ENCODE measurements around the gene IMPG2. TPM values are rescaled to one million over a fixed set of nuclear protein-coding genes. Genes with fewer than 3 reads are reported as not detected.

Gene IMPG2
- total RNA-seq, 2 donors from 2014 or later: 0.08 TPM; not detected in 1

- Histone ChIP-seq H3K36me3 (no peaks in the 10 kb centered on the region), H3K9me3 (no peaks in the 10 kb centered on the region), H3K27ac (no peak overlapping the region), H3K4me1 (no peaks in the 10 kb centered on the region), H3K4me3 (no peak overlapping the region), H3K9ac (ENCODE audit: low read depth in 2 of 2, low read length in 2 of 2) (no peak overlapping the region), H3K27me3 (no peaks in the 10 kb centered on the region)
- no peak for DNase-seq
- TF ChIP-seq, protein P1, sequence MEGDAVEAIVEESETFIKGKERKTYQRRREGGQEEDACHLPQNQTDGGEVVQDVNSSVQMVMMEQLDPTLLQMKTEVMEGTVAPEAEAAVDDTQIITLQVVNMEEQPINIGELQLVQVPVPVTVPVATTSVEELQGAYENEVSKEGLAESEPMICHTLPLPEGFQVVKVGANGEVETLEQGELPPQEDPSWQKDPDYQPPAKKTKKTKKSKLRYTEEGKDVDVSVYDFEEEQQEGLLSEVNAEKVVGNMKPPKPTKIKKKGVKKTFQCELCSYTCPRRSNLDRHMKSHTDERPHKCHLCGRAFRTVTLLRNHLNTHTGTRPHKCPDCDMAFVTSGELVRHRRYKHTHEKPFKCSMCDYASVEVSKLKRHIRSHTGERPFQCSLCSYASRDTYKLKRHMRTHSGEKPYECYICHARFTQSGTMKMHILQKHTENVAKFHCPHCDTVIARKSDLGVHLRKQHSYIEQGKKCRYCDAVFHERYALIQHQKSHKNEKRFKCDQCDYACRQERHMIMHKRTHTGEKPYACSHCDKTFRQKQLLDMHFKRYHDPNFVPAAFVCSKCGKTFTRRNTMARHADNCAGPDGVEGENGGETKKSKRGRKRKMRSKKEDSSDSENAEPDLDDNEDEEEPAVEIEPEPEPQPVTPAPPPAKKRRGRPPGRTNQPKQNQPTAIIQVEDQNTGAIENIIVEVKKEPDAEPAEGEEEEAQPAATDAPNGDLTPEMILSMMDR (IDR thresholded peaks at IDR 0.05): no peak
- intact Hi-C loops (cut with DNase I): no loop called here
These were observed 140.7 kb downstream of the IMPG2 start for GRCh38 chr3:101179637-101180036.

DNA sequence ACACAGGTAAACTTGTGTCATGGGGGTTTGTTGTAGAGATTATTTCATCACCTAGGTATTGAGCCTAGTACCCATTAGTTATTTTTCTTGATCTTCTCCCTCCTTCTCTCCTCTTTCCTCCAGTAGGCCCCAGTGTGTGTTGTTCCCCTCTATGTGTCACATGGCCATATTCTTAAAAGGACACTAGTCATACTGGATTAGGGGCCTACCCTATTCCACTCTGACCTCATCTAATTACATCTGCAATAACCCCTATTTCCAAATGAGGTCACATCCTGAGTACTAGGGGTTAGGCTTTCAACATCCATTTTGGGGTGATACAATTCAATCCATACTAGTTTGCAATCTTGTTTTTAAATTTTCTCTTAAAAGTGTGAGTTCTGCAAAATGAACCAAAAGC, 142.8 kb downstream of the IMPG2 start:
- no peak overlapping the region for H3K27ac ChIP-seq
- H3K4me3 ChIP-seq: no peak overlapping the region
- no peak for DNase-seq
- H3K36me3 ChIP-seq: no peaks in the 10 kb centered on the region
- H3K4me1 ChIP-seq: no peaks in the 10 kb centered on the region
- TF ChIP-seq, protein P1 (IDR thresholded peaks at IDR 0.05): no peak
- no peaks in the 10 kb centered on the region for H3K9me3 ChIP-seq
- H3K9ac ChIP-seq (ENCODE audit: low read depth in 2 of 2, low read length in 2 of 2): no peak overlapping the region
- no peaks in the 10 kb centered on the region for H3K27me3 ChIP-seq
- intact Hi-C loops (cut with DNase I): no loop called here

Other genes with a start within 250 kb of the IMPG2 start
- gene SENP7, start 192.6 kb upstream of the IMPG2 start, total RNA-seq: 1 to 10 TPM; 5.6 to 8.6 TPM
- 10 to 100 TPM; 18.0 to 21.8 TPM for gene TRMT10C, start 241.3 kb upstream of the IMPG2 start, total RNA-seq

All from colonic mucosa (tissue), 4 donors.